ENCODE data around the gene SIGLEC10. TPM values are rescaled to one million over a fixed set of nuclear protein-coding genes. Genes with fewer than 3 reads are reported as not detected.
A peak's percentile ranks its signal among the peaks of the same experiment; 100 is the strongest.

The SIGLEC10 gene
- total and polyA plus RNA-seq, 2 experiments from 2014 or later: 0.55 TPM; not detected in 1

DNA sequence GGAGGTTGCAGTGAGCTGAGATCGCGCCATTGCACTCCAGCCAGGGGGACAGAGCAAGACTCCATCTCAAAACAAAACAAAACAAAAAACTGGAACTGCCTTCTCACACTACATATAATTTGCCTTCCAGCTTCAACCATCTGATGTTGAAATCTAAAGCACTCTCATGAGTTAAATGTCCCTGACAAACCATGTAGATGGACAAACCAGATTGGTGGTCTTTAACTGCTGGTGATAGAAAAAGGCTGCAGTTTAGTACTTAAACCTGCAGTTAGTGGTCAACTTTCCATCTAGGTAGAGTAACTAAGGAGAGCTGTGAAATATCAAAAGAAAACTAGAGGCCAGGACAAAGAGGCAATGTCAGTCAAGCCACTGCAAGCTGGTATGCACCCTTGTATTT, 21.3 kb downstream of the SIGLEC10 start:
- no peak for DNase-seq (ENCODE audit: low read depth in 1 of 2, low spot score in 1 of 2)
- H3K9me3 ChIP-seq (ENCODE audit: low read depth): no peaks in the 10 kb centered on the region
- no peaks in the 10 kb centered on the region for H3K36me3 ChIP-seq
- no peak overlapping the region for H3K4me3 ChIP-seq
- no peak overlapping the region for H3K27ac ChIP-seq
- TF ChIP-seq, protein P1, sequence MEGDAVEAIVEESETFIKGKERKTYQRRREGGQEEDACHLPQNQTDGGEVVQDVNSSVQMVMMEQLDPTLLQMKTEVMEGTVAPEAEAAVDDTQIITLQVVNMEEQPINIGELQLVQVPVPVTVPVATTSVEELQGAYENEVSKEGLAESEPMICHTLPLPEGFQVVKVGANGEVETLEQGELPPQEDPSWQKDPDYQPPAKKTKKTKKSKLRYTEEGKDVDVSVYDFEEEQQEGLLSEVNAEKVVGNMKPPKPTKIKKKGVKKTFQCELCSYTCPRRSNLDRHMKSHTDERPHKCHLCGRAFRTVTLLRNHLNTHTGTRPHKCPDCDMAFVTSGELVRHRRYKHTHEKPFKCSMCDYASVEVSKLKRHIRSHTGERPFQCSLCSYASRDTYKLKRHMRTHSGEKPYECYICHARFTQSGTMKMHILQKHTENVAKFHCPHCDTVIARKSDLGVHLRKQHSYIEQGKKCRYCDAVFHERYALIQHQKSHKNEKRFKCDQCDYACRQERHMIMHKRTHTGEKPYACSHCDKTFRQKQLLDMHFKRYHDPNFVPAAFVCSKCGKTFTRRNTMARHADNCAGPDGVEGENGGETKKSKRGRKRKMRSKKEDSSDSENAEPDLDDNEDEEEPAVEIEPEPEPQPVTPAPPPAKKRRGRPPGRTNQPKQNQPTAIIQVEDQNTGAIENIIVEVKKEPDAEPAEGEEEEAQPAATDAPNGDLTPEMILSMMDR (IDR thresholded peaks at IDR 0.05; ENCODE audit: low read depth, low read length): no peak
- H3K27me3 ChIP-seq: no peaks in the 10 kb centered on the region
- peaks cover 16% of the 10 kb centered on the region for H3K4me1 ChIP-seq (ENCODE audit: low read depth)

DNA sequence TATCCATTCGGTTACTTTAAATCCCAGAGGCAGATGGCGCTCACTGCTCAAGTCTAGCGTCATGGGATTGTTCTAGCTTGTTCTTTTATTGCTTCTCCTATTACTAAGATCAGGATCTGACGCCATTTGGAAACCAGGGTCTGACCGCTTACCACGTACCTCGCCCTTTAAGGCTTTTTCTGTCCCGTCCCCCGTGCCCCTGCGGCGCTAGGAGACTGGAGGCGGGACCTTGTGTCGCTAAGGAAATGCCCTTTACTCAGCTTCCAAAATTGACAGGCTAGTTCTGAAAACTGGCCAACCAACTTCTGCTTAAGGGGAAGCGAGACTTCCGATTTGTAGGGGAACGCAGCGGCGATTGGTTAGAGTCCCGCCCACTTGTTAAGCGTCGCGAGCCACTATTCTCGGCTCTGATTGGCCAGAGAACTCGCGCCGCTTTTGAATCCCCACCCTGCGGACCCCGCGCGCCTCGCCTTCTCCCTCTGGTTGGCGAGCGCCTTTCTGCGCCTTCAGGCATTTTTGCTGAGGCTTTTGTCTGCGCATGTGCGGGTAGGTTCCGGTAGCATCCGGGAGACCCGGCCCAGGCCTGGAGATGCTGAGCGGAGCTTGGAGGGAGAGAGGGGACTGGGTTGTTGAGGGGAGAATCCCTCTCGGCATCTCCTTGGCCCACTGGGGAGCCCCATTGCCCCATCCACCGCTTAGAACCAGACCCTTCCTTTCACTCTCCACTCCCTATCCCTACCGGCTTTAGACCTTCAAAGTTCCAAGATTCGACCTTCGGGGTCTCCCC, 23.2 kb downstream of the SIGLEC10 start:
- TF ChIP-seq, protein P1 (IDR thresholded peaks at IDR 0.05; ENCODE audit: low read depth, low read length): peak; percentile 8
- DNase-seq (ENCODE audit: low read depth in 1 of 2, low spot score in 1 of 2): peak; percentile 99
- Histone ChIP-seq H3K27me3 (no peaks in the 10 kb centered on the region), H3K4me3 (peak overlapping the region; percentile 28), H3K36me3 (no peaks in the 10 kb centered on the region), H3K4me1 (ENCODE audit: low read depth) (peaks cover 16% of the 10 kb centered on the region), H3K27ac (peak overlapping the region; percentile 77), H3K9me3 (ENCODE audit: low read depth) (no peaks in the 10 kb centered on the region)

DNA sequence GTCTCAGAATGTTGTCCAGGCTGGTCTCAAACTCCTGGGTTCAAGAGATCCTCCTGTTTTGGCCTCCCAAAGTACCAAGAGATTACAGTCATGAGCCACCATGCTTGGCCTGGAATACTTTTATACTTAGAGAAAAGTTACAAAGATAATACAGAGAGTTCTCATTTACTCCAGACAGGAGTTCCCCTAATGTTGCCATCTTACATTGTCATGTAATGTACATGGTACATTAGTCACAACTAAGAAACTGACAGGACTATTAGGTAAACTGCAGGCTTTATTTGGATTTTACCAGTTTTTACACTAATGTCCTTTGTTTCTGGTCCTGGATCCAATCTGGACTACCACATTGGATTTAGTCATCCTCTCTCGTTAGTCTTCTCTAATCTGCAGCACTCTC, 24.7 kb downstream of the SIGLEC10 start:
- Histone ChIP-seq H3K9me3 (ENCODE audit: low read depth) (no peaks in the 10 kb centered on the region), H3K36me3 (no peaks in the 10 kb centered on the region), H3K4me1 (ENCODE audit: low read depth) (peaks cover 9% of the 10 kb centered on the region), H3K27me3 (no peaks in the 10 kb centered on the region), H3K4me3 (no peak overlapping the region), H3K27ac (no peak overlapping the region)
- TF ChIP-seq, protein P1 (IDR thresholded peaks at IDR 0.05; ENCODE audit: low read depth, low read length): no peak
- no peak for DNase-seq (ENCODE audit: low read depth in 1 of 2, low spot score in 1 of 2)

DNA sequence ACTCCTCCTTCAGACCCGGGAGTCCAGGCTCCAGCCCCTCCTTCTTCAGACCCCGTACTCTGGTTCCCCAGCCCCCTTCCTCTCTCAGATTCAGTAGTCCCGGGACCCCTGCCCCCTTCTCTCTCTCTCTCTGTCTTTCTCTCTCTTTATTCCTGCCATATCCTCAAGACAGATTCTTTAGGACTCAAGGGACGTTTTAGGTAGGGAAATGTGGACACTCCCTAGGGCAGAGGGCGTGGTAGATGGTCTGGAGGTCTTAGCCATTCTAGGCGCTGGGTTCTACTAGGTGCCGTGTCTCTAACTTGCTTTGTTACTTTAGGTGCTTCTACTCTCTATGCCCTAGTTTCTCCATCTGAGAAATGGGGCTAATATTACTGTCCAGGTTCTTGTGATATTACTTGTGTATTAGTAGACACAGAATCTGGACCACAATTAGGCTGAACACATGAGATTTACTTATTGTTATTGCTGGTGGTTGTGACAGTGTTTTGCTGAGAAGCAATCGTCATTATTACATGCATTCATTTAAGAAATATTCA, 26.3 kb downstream of the SIGLEC10 start:
- Histone ChIP-seq H3K27ac (no peak overlapping the region), H3K27me3 (no peaks in the 10 kb centered on the region), H3K9me3 (ENCODE audit: low read depth) (no peaks in the 10 kb centered on the region), H3K4me3 (no peak overlapping the region), H3K4me1 (ENCODE audit: low read depth) (peaks cover 3% of the 10 kb centered on the region), H3K36me3 (no peaks in the 10 kb centered on the region)
- TF ChIP-seq, protein P1 (IDR thresholded peaks at IDR 0.05; ENCODE audit: low read depth, low read length): no peak
- DNase-seq (ENCODE audit: low read depth in 1 of 2, low spot score in 1 of 2): no peak

DNA sequence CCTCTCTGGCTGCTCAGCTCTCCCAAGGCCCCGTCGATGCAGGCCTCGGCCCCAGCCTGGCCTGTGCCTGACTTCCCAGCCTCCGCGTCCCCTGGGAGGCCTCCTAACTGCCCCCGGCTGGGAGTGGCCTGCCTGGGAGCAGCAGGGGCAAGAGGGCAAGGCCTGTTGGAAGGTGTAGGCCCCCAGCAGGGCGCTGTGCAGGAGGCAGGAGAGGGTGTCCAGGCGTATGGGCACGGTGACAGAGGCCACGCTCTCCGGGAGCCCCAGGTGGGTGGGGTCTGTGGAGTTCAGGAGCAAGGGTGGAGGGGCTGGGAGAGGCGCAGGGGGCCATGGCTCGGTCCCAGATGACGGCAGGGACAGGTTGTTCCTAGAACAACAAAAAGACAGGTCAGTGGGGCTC, 28.3 kb downstream of the SIGLEC10 start:
- no peak overlapping the region for H3K27ac ChIP-seq
- no peaks in the 10 kb centered on the region for H3K36me3 ChIP-seq
- TF ChIP-seq, protein P1 (IDR thresholded peaks at IDR 0.05; ENCODE audit: low read depth, low read length): no peak
- DNase-seq (ENCODE audit: low read depth in 1 of 2, low spot score in 1 of 2): no peak
- no peak overlapping the region for H3K4me3 ChIP-seq
- H3K9me3 ChIP-seq (ENCODE audit: low read depth): no peaks in the 10 kb centered on the region
- no peaks in the 10 kb centered on the region for H3K27me3 ChIP-seq
- peaks cover 3% of the 10 kb centered on the region for H3K4me1 ChIP-seq (ENCODE audit: low read depth)
